Activated naive CD8-positive, alpha-beta T cell treated with anti-CD3 and anti-CD28 coated beads, Interleukin-2, amount 50 U/mL, for 24 hours (primary cell): ENCODE results near the gene CDCA8.

Experiments
- ATAC-seq: fragments of 150-1000 bp; cut with Tn5 transposase; one replicate; pipeline ENCODE4 v1.10.0; 2021
- DNase-seq: peaks from one replicate; pipeline ENCODE4 v3.0.0; 2021
- H3K27ac Mint-ChIP-seq: one replicate; pipeline ENCODE4 v1.8.0; 2021; ENCODE audit warnings: mild to moderate bottlenecking, mixed read lengths
- H3K27me3 Mint-ChIP-seq: one replicate; pipeline ENCODE4 v1.8.0; 2021; ENCODE audit warnings: mixed read lengths
- H3K36me3 Mint-ChIP-seq: one replicate; pipeline ENCODE4 v1.8.0; 2021; ENCODE audit warnings: low read depth, mixed read lengths
- H3K4me1 Mint-ChIP-seq: one replicate; pipeline ENCODE4 v1.8.0; 2021; ENCODE audit warnings: mixed read lengths
- H3K4me3 Mint-ChIP-seq: one replicate; pipeline ENCODE4 v1.8.0; 2021; ENCODE audit warnings: mild to moderate bottlenecking, moderate library complexity, mixed read lengths
- H3K9me3 Mint-ChIP-seq: one replicate; pipeline ENCODE4 v1.8.0; 2021; ENCODE audit warnings: mixed read lengths

Gene CDCA8

GRCh38 chr1:37692078-37692833 is at the start of gene CDCA8:
TSS of gene CDCA8 (plus strand) at chr1:37692516. CDS start at chr1:37692691, 175 bp downstream.
- H3K9me3 Mint-ChIP-seq, result no peaks in the 10 kb centered on the region
- ATAC-seq, result peak; percentile 92
- peaks cover 41% of the 10 kb centered on the region for H3K36me3 Mint-ChIP-seq
- H3K4me3 Mint-ChIP-seq, result peak within 1 kb of the TSS; percentile 94
- peaks cover 38% of the 10 kb centered on the region for H3K4me1 Mint-ChIP-seq
- H3K27me3 Mint-ChIP-seq, result peaks cover 2% of the 10 kb centered on the region
- DNase-seq, result peak; percentile 98
- peak within 1 kb of the TSS; percentile 97 for H3K27ac Mint-ChIP-seq

- H3K27me3 Mint-ChIP-seq, result peaks cover 13% of the 10 kb centered on the region
- no peaks in the 10 kb centered on the region for H3K4me1 Mint-ChIP-seq
- no peak for DNase-seq
- H3K9me3 Mint-ChIP-seq, result peaks cover 4% of the 10 kb centered on the region
- ATAC-seq, result no peak
- H3K27ac Mint-ChIP-seq, result no peak overlapping the region
- no peak overlapping the region for H3K4me3 Mint-ChIP-seq
- H3K36me3 Mint-ChIP-seq, result no peaks in the 10 kb centered on the region
Measured at GRCh38 chr1:37647281-37647680, 45.0 kb upstream of the CDCA8 start.

GRCh38 chr1:37650173-37650572 is 42.1 kb upstream of the CDCA8 start:
- DNase-seq (no peak), ATAC-seq (no peak)
- Mint-ChIP-seq H3K4me1 (no peaks in the 10 kb centered on the region), H3K27me3 (peaks cover 6% of the 10 kb centered on the region), H3K36me3 (no peaks in the 10 kb centered on the region), H3K4me3 (no peak overlapping the region), H3K9me3 (no peaks in the 10 kb centered on the region), H3K27ac (no peak overlapping the region)

- Mint-ChIP-seq H3K27ac (no peak overlapping the region), H3K4me1 (no peaks in the 10 kb centered on the region), H3K36me3 (no peaks in the 10 kb centered on the region), H3K27me3 (peaks cover 7% of the 10 kb centered on the region), H3K4me3 (no peak overlapping the region), H3K9me3 (no peaks in the 10 kb centered on the region)
- ATAC-seq (no peak), DNase-seq (no peak)
Measured at GRCh38 chr1:37650721-37651120, 41.6 kb upstream of the CDCA8 start.

- H3K27ac Mint-ChIP-seq, result no peak overlapping the region
- DNase-seq (no peak), ATAC-seq (no peak)
- H3K4me3 Mint-ChIP-seq, result no peak overlapping the region
- peaks cover 7% of the 10 kb centered on the region for H3K27me3 Mint-ChIP-seq
- no peaks in the 10 kb centered on the region for H3K9me3 Mint-ChIP-seq
- no peaks in the 10 kb centered on the region for H3K36me3 Mint-ChIP-seq
- no peaks in the 10 kb centered on the region for H3K4me1 Mint-ChIP-seq
Measured at GRCh38 chr1:37651803-37652202, 40.5 kb upstream of the CDCA8 start.

GRCh38 chr1:37652976-37653375 is 39.3 kb upstream of the CDCA8 start:
- H3K36me3 Mint-ChIP-seq, result no peaks in the 10 kb centered on the region
- peaks cover 3% of the 10 kb centered on the region for H3K27me3 Mint-ChIP-seq
- no peak overlapping the region for H3K27ac Mint-ChIP-seq
- no peak overlapping the region for H3K4me3 Mint-ChIP-seq
- H3K9me3 Mint-ChIP-seq, result no peaks in the 10 kb centered on the region
- DNase-seq (no peak), ATAC-seq (no peak)
- H3K4me1 Mint-ChIP-seq, result no peaks in the 10 kb centered on the region

- H3K27ac Mint-ChIP-seq, result no peak overlapping the region
- no peaks in the 10 kb centered on the region for H3K9me3 Mint-ChIP-seq
- peaks cover 3% of the 10 kb centered on the region for H3K27me3 Mint-ChIP-seq
- no peak for ATAC-seq
- H3K4me1 Mint-ChIP-seq, result no peaks in the 10 kb centered on the region
- no peak overlapping the region for H3K4me3 Mint-ChIP-seq
- no peak for DNase-seq
- H3K36me3 Mint-ChIP-seq, result no peaks in the 10 kb centered on the region
Measured at GRCh38 chr1:37653906-37654305, 38.4 kb upstream of the CDCA8 start.

- ATAC-seq (no peak), DNase-seq (no peak)
- Mint-ChIP-seq H3K27me3 (peaks cover 7% of the 10 kb centered on the region), H3K36me3 (no peaks in the 10 kb centered on the region), H3K27ac (no peak overlapping the region), H3K4me3 (no peak overlapping the region), H3K4me1 (no peaks in the 10 kb centered on the region), H3K9me3 (no peaks in the 10 kb centered on the region)
Measured at GRCh38 chr1:37655274-37655673, 37.0 kb upstream of the CDCA8 start.

GRCh38 chr1:37656026-37656425 is 36.3 kb upstream of the CDCA8 start:
- H3K36me3 Mint-ChIP-seq, result no peaks in the 10 kb centered on the region
- no peaks in the 10 kb centered on the region for H3K4me1 Mint-ChIP-seq
- peaks cover 8% of the 10 kb centered on the region for H3K27me3 Mint-ChIP-seq
- no peak for DNase-seq
- no peak for ATAC-seq
- no peaks in the 10 kb centered on the region for H3K9me3 Mint-ChIP-seq
- H3K4me3 Mint-ChIP-seq, result no peak overlapping the region
- no peak overlapping the region for H3K27ac Mint-ChIP-seq

GRCh38 chr1:37656881-37657280 is 35.4 kb upstream of the CDCA8 start:
- H3K27me3 Mint-ChIP-seq, result peaks cover 8% of the 10 kb centered on the region
- H3K36me3 Mint-ChIP-seq, result no peaks in the 10 kb centered on the region
- no peaks in the 10 kb centered on the region for H3K9me3 Mint-ChIP-seq
- no peak overlapping the region for H3K4me3 Mint-ChIP-seq
- no peak for ATAC-seq
- no peak overlapping the region for H3K27ac Mint-ChIP-seq
- H3K4me1 Mint-ChIP-seq, result no peaks in the 10 kb centered on the region
- DNase-seq, result no peak

- Mint-ChIP-seq H3K36me3 (no peaks in the 10 kb centered on the region), H3K4me3 (no peak overlapping the region), H3K9me3 (no peaks in the 10 kb centered on the region), H3K27me3 (peaks cover 8% of the 10 kb centered on the region), H3K4me1 (no peaks in the 10 kb centered on the region), H3K27ac (no peak overlapping the region)
- no peak for DNase-seq
- no peak for ATAC-seq
Measured at GRCh38 chr1:37657620-37658412, 34.5 kb upstream of the CDCA8 start.

- Mint-ChIP-seq H3K27me3 (peaks cover 8% of the 10 kb centered on the region), H3K36me3 (no peaks in the 10 kb centered on the region), H3K4me3 (no peak overlapping the region), H3K4me1 (no peaks in the 10 kb centered on the region), H3K9me3 (no peaks in the 10 kb centered on the region), H3K27ac (no peak overlapping the region)
- no peak for DNase-seq
- ATAC-seq, result no peak
Measured at GRCh38 chr1:37658486-37658885, 33.8 kb upstream of the CDCA8 start.

- peaks cover 6% of the 10 kb centered on the region for H3K27me3 Mint-ChIP-seq
- no peak overlapping the region for H3K27ac Mint-ChIP-seq
- no peaks in the 10 kb centered on the region for H3K9me3 Mint-ChIP-seq
- no peak overlapping the region for H3K4me3 Mint-ChIP-seq
- no peak for ATAC-seq
- H3K4me1 Mint-ChIP-seq, result no peaks in the 10 kb centered on the region
- DNase-seq, result no peak
- no peaks in the 10 kb centered on the region for H3K36me3 Mint-ChIP-seq
Measured at GRCh38 chr1:37660664-37661063, 31.7 kb upstream of the CDCA8 start.

- Mint-ChIP-seq H3K27ac (no peak overlapping the region), H3K27me3 (peaks cover 6% of the 10 kb centered on the region), H3K36me3 (no peaks in the 10 kb centered on the region), H3K4me3 (no peak overlapping the region), H3K9me3 (no peaks in the 10 kb centered on the region), H3K4me1 (no peaks in the 10 kb centered on the region)
- DNase-seq, result no peak
- no peak for ATAC-seq
Measured at GRCh38 chr1:37661401-37661800, 30.9 kb upstream of the CDCA8 start.

- ATAC-seq (no peak), DNase-seq (no peak)
- H3K9me3 Mint-ChIP-seq, result no peaks in the 10 kb centered on the region
- H3K27ac Mint-ChIP-seq, result no peak overlapping the region
- no peaks in the 10 kb centered on the region for H3K4me1 Mint-ChIP-seq
- peaks cover 6% of the 10 kb centered on the region for H3K27me3 Mint-ChIP-seq
- no peak overlapping the region for H3K4me3 Mint-ChIP-seq
- no peaks in the 10 kb centered on the region for H3K36me3 Mint-ChIP-seq
Measured at GRCh38 chr1:37662031-37662755, 30.1 kb upstream of the CDCA8 start.
